T-cell (primary cell): ENCODE results near the gene WASHC2A. TPM values are rescaled to one million over a fixed set of nuclear protein-coding genes. Genes with fewer than 3 reads are reported as not detected.
"Not testable (repeated sequence)": the region's sequence is repeated elsewhere in the genome, so short reads cannot be mapped to it uniquely, and the experiment has no call there.

Experiments used
- ATAC-seq, 4 experiments: fragments of 200-7000 bp in 3 of 4; fragments of 150-1000 bp in 1 of 4; cut with Tn5 transposase; replicated peaks in 1 of 4; 1 replicate in 3 of 4; 2 replicates in 1 of 4; pipeline ENCODE4 v1.10.0; 2021; ENCODE audit warnings: moderate library complexity in 3 of 4, mild to moderate bottlenecking in 2 of 4, moderate number of reproducible peaks in 1 of 4
- CTCF ChIA-PET, 2 donors: fragments of 300-600 bp; sonication (Branson Sonifier 250); formaldehyde crosslinking; loops; one replicate each; lab custom pipeline; 2022; ENCODE audit warnings: antibody characterized with exemption in 2 of 2; lab: Charles Lee
- POLR2A ChIA-PET, 2 donors: fragments of 300-600 bp; sonication (Branson Sonifier 250); formaldehyde crosslinking; loops; one replicate each; lab custom pipeline; 2022; ENCODE audit warnings: antibody characterized with exemption in 2 of 2; lab: Charles Lee
- DNase-seq, 35 experiments: peaks; one replicate each; pipeline versions ENCODE4 v3.0.0 to v3.0.0-alpha.2; 2013 to 2023
- H3K27ac ChIP-seq: one replicate; pipeline ENCODE4 v1.5.1; 2013; ENCODE audit warnings: low read length
- H3K27me3 ChIP-seq, 2 experiments: replicated peaks in 1 of 2; 1 replicate in 1 of 2; 2 replicates in 1 of 2; pipeline versions ENCODE4 v1.6.1 to v1.7.0; 2013; ENCODE audit warnings: low read length in 1 of 2, mixed read lengths in 1 of 2; ENCODE audit not compliant: control insufficient read depth in 2 of 2, insufficient read depth in 2 of 2; ENCODE audit errors: extremely low read depth in 1 of 2
- H3K36me3 ChIP-seq, 2 donors: 1 replicate in 1 of 2; 2 replicates in 1 of 2; pipeline versions ENCODE4 v1.6.1 to v1.7.0; 2013; ENCODE audit warnings: low read length in 1 of 2; ENCODE audit not compliant: control insufficient read depth in 2 of 2, insufficient read depth in 1 of 2; ENCODE audit errors: extremely low read depth in 1 of 2
- H3K4me1 ChIP-seq, 2 experiments: 1 replicate in 1 of 2; 2 replicates in 1 of 2; pipeline versions ENCODE4 v1.6.1 to v1.7.0; 2013; ENCODE audit warnings: low read length in 2 of 2, mixed read lengths in 1 of 2; ENCODE audit not compliant: insufficient read depth in 2 of 2, control insufficient read depth in 1 of 2; ENCODE audit errors: extremely low read depth in 1 of 2
- H3K4me3 ChIP-seq, 2 donors: 1 replicate in 1 of 2; 2 replicates in 1 of 2; pipeline versions ENCODE4 v1.5.1 to v1.7.0; 2013; ENCODE audit warnings: mild to moderate bottlenecking in 2 of 2, low read length in 1 of 2, moderate library complexity in 1 of 2; ENCODE audit not compliant: control insufficient read depth in 1 of 2; ENCODE audit errors: extremely low read depth in 1 of 2
- H3K9me3 ChIP-seq: 2 replicates; pipeline ENCODE4 v1.7.0; 2013
- H3K27ac Mint-ChIP-seq, 2 donors: one replicate each; pipeline ENCODE4 v1.8.0; 2020 to 2021; ENCODE audit warnings: mild to moderate bottlenecking in 2 of 2, mixed read lengths in 2 of 2
- H3K27me3 Mint-ChIP-seq, 2 donors: one replicate each; pipeline ENCODE4 v1.8.0; 2021 to 2022; ENCODE audit warnings: mixed read lengths in 2 of 2
- H3K36me3 Mint-ChIP-seq: one replicate; pipeline ENCODE4 v1.8.0; 2021; ENCODE audit warnings: mixed read lengths
- H3K4me1 Mint-ChIP-seq, 3 donors: one replicate each; pipeline ENCODE4 v1.8.0; 2020 to 2022; ENCODE audit warnings: mixed read lengths in 3 of 3, mild to moderate bottlenecking in 1 of 3
- H3K4me3 Mint-ChIP-seq, 3 donors: one replicate each; pipeline ENCODE4 v1.8.0; 2020 to 2022; ENCODE audit warnings: mild to moderate bottlenecking in 3 of 3, mixed read lengths in 3 of 3, moderate library complexity in 3 of 3
- H3K9me3 Mint-ChIP-seq, 3 donors: one replicate each; pipeline ENCODE4 v1.8.0; 2020 to 2022; ENCODE audit warnings: mixed read lengths in 3 of 3
- whole genome bisulfite sequencing: methylation state at CpG from one replicate; pipeline ENCODE4 v1.1.5; 2013; ENCODE audit warnings: missing lambda C conversion rate; ENCODE audit not compliant: insufficient coverage; 5-methylcytosine and 5-hydroxymethylcytosine counted together
- total RNA-seq, 35 experiments: library from RNA in 6 of 35; stranded (reverse) in 6 of 35; fragments of 120-200 nt in 1 of 35; gene quantifications; one replicate each; pipeline versions ENCODE4 v1.2.1 to v1.2.4 and lab custom pipeline; 2013 to 2026

The WASHC2A gene
- total RNA-seq, 5 donors from 2014 or later (not counting 1 experiment from before 2014, with no cell fraction given), result 46.2 to 62.6 (median 55.3) TPM

GRCh38 chr10:50159856-50160255 lies 92.1 kb downstream of the WASHC2A start:
- ATAC-seq, H3K36me3 ChIP-seq, H3K27ac Mint-ChIP-seq, H3K27me3 Mint-ChIP-seq, H3K27me3 ChIP-seq, CTCF ChIA-PET, H3K4me3 ChIP-seq, H3K27ac ChIP-seq, POLR2A ChIA-PET, H3K4me3 Mint-ChIP-seq, H3K4me1 Mint-ChIP-seq, DNase-seq, H3K9me3 ChIP-seq, H3K9me3 Mint-ChIP-seq, H3K36me3 Mint-ChIP-seq, H3K4me1 ChIP-seq: not testable (repeated sequence)
- WGBS, result 78% methylated on average over 1 of the region's 2 CpGs

DNA sequence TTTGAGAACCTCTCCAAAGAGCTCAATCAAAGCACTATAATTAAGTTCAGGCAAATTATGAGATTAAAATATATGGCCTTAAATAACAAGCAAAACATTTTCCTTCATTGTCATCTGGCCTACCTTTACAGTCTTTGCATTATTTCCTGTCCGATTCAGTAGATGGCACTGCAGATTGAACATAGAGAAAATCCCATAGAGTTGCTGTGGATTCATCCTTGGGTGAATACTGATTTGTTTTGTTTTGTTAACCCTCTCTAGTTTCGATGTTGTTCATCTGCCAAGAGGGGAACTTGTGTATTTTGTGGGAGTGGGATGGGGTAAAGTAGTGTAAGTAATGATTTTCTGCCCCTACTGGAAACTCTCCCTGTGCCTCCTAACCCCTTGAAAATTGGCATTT lies 97.3 kb downstream of the WASHC2A start:
- H3K9me3 Mint-ChIP-seq, H3K4me1 ChIP-seq, CTCF ChIA-PET, H3K27me3 ChIP-seq, DNase-seq, H3K27ac ChIP-seq, H3K27me3 Mint-ChIP-seq, H3K4me3 ChIP-seq, H3K27ac Mint-ChIP-seq, H3K36me3 ChIP-seq, ATAC-seq, H3K36me3 Mint-ChIP-seq, POLR2A ChIA-PET, H3K4me1 Mint-ChIP-seq, H3K9me3 ChIP-seq, H3K4me3 Mint-ChIP-seq: not testable (repeated sequence)
- WGBS, result no CpG with 5 or more reads among the region's 2 CpGs

GRCh38 chr10:50167833-50168232 lies 100.1 kb downstream of the WASHC2A start:
- H3K4me3 Mint-ChIP-seq, DNase-seq, H3K9me3 Mint-ChIP-seq, H3K27ac Mint-ChIP-seq, H3K27ac ChIP-seq, POLR2A ChIA-PET, H3K27me3 ChIP-seq, CTCF ChIA-PET, ATAC-seq, H3K4me1 Mint-ChIP-seq, H3K4me1 ChIP-seq, H3K36me3 ChIP-seq, H3K36me3 Mint-ChIP-seq, H3K4me3 ChIP-seq, H3K9me3 ChIP-seq: not testable (repeated sequence)
- no CpG with 5 or more reads among the region's 3 CpGs for WGBS
- peaks cover 8 to 11% of the 10 kb centered on the region in 2 donors for H3K27me3 Mint-ChIP-seq

- CTCF ChIA-PET, H3K27ac ChIP-seq, H3K36me3 Mint-ChIP-seq, H3K9me3 Mint-ChIP-seq, H3K36me3 ChIP-seq, DNase-seq, H3K4me3 ChIP-seq, H3K4me1 ChIP-seq, H3K9me3 ChIP-seq, ATAC-seq, POLR2A ChIA-PET, H3K4me3 Mint-ChIP-seq, H3K27ac Mint-ChIP-seq, H3K4me1 Mint-ChIP-seq, H3K27me3 ChIP-seq: not testable (repeated sequence)
- no CpG with 5 or more reads among the region's 1 CpG for WGBS
- peaks cover 7 to 11% of the 10 kb centered on the region in 2 donors for H3K27me3 Mint-ChIP-seq
Observed at GRCh38 chr10:50169506-50169905, 101.8 kb downstream of the WASHC2A start.

GRCh38 chr10:50174788-50175525 lies 107.2 kb downstream of the WASHC2A start:
- H3K9me3 ChIP-seq, H3K4me1 Mint-ChIP-seq, CTCF ChIA-PET, POLR2A ChIA-PET, H3K27ac Mint-ChIP-seq, H3K27ac ChIP-seq, H3K36me3 Mint-ChIP-seq, H3K4me1 ChIP-seq, H3K36me3 ChIP-seq, H3K9me3 Mint-ChIP-seq, ATAC-seq, H3K27me3 ChIP-seq, DNase-seq, H3K4me3 Mint-ChIP-seq, H3K4me3 ChIP-seq: not testable (repeated sequence)
- H3K27me3 Mint-ChIP-seq, result peaks cover 4 to 11% of the 10 kb centered on the region in 2 donors
- no CpG with 5 or more reads among the region's 3 CpGs for WGBS

Other genes starting within 250 kb of the WASHC2A start
- 10 to 100 TPM; 30.2 to 34.8 (median 32.8) TPM for gene PARG, start 125.9 kb upstream of the WASHC2A start, total RNA-seq
- 10 to 100 TPM; 25.3 to 35.8 (median 28.1) TPM for gene TIMM23B, start 125.9 kb upstream of the WASHC2A start, total RNA-seq
- gene AGAP6, start 79.5 kb upstream of the WASHC2A start, total RNA-seq, result 10 to 100 TPM; 14.6 to 29.0 (median 21.9) TPM
- 1 to 10 TPM; 2.8 to 3.7 (median 3.4) TPM for gene ASAH2, start 183.6 kb downstream of the WASHC2A start, total RNA-seq